ENCODE data around the gene TRAF4.

Gene TRAF4, protein sequence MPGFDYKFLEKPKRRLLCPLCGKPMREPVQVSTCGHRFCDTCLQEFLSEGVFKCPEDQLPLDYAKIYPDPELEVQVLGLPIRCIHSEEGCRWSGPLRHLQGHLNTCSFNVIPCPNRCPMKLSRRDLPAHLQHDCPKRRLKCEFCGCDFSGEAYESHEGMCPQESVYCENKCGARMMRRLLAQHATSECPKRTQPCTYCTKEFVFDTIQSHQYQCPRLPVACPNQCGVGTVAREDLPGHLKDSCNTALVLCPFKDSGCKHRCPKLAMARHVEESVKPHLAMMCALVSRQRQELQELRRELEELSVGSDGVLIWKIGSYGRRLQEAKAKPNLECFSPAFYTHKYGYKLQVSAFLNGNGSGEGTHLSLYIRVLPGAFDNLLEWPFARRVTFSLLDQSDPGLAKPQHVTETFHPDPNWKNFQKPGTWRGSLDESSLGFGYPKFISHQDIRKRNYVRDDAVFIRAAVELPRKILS

DNA sequence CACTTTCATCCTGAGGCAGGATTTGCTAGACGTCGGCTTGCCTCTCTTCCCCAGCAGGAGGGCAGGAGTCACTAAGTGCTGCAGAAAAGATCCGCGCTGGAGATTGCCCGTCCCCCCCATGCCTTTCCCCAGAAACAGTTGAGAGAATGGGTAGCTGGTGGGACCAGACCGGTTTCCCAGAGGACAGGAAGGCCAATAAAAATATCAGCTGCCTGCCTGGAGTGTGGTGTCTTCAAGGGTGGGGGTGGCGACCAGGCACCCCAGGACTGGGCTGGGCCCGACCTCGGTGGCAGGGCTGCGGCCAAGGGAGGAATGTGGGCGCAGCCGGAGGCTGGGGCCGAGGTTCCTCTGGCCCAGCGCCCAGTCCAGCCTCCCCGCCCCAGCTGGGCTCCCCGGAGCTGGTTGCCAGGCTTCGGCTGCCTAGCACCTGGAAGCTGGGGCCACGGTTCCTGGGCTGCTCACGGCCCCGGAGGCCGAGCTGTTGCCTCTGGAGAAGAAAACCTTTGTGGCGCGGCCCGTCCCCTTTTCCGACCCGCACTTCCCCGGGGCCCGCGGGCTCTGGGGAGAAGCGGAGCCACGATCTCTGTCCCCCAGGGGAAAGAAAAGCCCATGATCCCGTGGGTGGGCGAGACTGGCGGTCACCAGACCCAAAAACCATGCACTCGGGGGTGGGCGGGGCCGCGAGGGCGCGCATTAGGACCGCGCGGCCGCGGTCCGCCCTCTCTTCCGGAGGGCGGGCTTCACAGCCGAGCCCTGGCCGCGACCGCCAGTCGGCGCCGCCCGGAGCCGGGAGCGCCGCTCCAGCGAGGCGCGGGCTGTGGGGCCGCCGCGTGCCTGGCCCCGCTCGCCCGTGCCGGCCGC lies at the start of gene TRAF4:
Gene TRAF4, plus strand, starts transcription at position 769 of the 861 bp plus-strand sequence. CDS start 102 bp downstream, outside the sequence.
- in situ Hi-C loops (cut with MboI; ENCODE audit: low sequenced_read_pairs) = loop anchor here (25.0 kb wide), 1 partner anchor 369 kb away; no protein-coding TSS in a partner anchor

DNA sequence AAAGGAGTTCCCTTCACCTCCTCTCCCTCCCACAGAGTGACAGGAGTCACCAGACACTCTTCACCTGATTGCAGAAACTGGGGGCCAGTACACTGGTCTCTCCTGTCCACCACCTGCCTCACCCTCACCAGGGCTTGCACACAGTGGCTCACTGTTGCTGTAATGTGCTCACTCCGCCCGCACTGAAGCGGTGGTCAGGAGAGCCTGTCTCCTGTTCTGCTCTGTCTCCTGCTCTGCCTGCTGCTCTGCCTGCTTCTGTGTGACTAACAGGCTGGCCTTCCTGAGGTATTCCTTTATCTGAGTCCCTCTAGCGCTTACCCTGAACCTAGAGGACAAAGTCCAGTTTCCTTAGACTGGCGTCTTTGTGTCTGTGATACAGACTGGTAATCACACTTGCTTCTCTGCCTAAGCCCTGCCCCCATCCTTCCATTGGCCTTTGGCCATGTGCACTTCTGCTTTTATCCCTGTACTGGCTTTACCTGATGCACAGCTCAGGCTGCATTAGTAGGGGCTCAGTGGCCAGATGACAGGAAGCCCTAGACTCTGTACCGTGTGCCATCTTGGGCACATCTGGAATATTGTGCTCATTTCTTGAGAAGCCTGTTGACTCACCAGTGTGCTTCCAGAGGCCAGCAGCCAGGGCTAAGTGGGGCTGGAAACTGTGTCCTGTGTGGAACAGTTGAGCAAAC lies 45.4 kb upstream of the TRAF4 start:
- in situ Hi-C loops (cut with MboI; ENCODE audit: low sequenced_read_pairs) = no loop called here

DNA sequence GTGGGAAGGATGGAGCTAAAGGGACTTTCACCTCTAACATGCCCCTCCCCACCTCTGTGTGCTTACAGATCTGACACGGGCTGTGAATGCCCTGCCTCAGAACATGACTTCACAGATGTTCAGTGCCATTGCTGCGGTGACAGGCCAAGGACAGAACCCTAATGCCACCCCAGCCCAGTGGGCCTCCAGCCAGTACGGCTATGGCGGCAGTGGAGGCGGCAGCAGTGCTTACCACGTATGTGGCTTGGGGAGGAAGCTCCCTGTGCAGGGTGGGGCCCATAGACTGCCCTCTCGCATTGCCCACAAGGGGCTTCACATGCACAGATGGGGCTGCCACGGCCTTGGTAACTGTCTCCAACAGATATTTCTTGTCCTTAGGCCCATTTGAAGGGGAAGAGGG lies 43.5 kb upstream of the TRAF4 start:
- in situ Hi-C loops (cut with MboI; ENCODE audit: low sequenced_read_pairs) = no loop called here

DNA sequence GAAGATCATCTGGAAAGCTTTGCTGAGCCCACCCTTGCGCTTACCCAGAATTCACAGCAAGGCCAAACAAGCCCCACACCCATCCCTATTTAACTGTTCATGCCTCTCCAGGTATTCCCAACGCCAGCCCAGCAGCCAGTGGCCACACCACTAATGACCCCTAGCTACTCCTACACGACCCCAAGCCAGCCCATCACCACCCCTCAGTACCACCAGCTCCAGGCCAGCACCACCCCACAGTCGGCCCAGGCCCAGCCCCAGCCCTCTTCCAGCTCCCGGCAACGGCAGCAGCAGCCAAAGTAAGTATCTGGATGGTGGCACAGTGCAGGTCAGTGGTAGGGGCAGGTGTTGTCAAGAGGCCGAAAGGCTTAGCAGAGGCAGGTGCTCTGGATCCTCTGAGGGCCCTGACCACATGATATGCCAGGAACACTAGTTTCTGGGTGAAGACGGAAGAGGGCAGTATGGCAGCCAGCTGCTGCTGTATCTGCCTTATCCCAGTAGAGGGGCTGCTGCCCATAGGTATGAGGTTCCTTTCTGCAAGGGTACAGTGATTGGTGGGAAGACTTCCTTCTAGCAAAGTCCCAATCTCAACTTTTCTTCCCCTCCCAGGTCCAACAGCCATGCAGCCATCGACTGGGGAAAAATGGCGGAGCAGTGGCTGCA lies 42.9 kb upstream of the TRAF4 start:
- in situ Hi-C loops (cut with MboI; ENCODE audit: low sequenced_read_pairs) = no loop called here

DNA sequence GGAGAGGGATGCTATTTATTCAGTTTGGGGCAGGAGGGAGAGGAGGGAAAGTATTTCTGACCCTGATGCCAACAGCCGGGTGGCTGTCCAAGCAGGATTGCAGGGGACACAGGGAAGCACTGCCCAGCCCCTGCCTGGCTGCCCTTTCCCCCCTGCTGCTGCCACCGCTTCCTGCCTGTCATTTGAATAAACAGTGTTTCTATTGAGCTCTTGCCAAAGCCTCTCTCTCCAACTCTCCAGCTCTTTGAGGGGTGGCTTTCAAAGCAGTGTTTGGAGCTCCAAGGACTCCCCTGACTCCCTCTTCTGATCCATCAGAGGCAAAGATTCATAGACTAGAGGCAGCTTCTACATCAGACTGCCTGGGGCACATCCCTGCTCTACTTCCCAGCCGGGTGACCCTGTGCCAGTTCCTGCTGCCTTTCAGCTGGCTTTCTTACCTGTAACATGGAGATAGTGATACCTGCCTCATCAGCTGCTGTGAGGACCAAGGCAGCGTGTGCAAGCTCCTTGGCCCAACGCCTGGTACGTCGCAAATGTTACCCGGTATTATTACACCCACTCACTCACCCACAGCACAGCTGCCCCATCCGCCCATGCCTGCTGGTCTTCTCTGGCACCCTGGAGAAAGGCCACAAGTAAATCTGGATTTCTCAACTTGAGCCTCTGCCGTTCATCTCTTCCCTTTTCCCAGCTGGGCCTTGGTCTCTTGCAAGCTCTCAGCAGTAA lies 41.6 kb upstream of the TRAF4 start:
- in situ Hi-C loops (cut with MboI; ENCODE audit: low sequenced_read_pairs) = no loop called here

DNA sequence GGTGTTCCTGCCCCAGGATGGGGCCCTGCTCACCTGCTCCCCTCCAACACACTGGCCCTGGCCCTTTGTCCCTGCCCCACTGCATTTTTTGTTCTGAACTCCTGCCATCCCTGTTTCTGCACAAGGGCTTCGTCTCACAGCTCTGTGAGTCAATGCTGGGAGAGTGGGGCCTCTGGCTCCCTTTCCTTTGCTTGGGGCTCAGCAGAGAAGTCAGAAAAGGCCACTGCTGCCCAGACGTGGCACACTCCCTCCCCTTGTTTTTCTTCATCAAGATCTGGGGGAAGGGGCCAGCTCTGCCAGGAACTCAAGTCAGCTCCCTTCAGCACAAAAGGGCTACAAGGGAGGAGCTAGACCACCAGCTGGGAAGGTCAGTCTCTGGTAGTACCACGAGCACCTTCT lies 41.1 kb upstream of the TRAF4 start:
- in situ Hi-C loops (cut with MboI; ENCODE audit: low sequenced_read_pairs) = no loop called here

DNA sequence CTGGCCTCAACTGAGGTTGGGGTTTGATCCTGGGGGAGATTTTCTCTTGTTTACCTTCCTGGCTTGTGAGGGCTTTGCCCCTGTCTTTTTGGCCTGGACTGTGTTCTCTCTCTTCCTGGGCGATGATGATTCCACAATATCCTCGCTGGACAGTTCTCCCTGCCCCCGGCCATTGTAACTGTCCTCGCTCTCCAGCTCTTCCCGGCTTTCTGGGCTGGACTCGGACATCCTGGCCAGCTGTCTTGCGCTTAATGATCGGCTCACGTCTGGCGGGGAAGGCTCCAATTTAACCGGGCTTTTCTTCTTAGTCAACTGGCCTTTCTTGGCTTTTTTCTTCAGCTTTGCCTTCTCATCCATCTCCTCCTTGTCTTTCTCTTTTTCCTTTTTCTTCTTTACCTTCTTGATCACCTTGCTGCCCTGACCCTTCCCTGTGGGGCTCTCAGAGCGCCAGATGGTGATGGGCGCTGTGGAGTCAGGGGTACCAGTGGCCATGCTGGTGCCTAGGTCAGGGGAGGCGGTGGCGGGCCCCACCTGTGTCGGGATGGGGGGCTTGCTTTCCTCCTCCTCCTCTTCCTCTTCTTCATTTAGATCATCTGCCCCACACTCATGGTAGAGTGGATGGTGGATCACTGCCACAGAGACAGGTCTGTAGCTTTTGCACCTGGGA lies 40.1 kb upstream of the TRAF4 start:
- in situ Hi-C loops (cut with MboI; ENCODE audit: low sequenced_read_pairs) = no loop called here

DNA sequence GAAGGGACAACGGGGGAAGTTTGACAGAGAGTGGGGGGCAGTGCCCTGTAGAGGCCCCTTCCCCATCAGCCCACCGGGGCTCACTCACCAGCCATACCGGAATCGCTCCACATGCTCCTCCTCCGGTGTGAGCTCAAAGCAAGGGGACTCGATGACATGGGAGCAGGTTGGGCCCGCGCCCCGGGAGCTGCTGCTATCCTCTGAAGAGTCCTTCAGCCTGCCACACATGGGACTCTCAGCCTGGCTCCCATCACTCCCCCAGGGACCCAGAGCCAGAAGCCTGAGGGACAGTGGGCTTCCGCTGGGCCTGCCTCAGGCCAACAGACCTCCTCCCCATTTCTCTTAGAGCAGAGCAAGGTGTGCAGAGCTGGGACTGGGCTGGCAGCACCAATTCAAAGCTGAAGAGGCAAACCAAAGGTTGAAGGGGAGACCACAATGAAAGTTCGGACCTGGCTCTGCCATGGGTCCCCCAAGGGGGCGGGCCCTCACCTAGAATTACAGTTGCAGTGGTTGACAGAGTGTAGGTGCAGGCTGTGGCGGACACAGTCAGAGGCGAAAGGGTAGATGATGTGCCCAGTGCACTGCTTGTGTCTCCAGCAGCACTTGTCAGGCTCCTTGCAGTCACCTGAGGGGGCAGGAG lies 39.5 kb upstream of the TRAF4 start:
- in situ Hi-C loops (cut with MboI; ENCODE audit: low sequenced_read_pairs) = no loop called here

DNA sequence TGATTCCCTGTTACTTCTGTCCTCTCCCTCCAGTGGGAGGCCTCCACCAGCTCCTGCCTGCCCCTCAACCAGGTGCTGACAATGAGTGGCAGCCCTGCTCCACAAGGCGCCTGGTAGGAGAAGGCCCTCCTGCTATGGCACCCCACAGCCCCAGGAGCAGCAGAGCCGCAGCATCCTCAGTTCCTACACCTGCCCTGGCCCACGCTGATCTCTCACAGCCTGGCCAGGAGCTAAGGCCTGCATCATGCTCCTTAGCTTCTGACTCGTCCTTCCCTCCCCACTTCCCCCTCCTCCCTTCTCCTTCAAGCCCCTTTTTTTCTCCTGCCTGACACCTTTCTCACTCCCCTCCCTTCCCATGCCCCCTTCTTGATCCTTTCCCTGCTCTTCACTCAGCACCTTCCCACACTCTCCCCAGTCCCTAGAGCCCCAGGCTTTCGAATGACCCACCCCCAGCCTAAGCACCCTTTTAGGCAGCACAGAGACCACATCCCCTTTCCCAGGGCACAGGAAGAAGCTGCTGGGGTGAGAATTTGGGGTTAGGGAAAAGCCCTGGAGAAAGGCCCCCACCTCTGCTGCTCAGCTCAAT lies 38.6 kb upstream of the TRAF4 start:
- in situ Hi-C loops (cut with MboI; ENCODE audit: low sequenced_read_pairs) = no loop called here

DNA sequence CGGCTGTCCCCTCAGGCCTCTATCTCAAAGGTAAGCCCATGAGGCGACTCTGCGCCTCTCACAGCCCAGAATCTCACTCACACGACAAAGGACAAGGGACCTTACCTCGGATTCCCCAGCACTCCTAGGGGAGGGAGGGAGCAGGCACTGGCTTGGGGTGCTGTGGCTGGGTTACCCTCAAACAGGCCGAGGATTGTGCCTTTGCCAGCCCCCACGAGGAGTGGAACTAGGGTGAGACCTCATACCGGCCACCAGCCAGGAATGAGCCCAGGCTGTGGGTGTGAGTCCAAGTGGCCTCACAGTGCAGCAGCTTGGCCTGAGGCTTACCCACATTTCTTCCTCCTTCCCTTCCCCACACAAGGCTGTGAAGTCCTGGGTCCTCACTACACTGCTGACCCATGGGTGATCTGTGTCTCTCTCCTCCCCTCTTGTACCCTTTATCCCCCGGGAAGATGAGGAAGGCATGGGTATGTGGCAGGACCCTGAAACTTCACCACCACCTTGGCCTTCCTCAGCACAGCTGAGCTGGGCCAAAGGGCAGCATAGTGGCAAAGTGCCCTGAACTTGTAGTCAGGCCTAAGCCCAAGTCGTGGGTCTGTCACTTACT lies 38.0 kb upstream of the TRAF4 start:
- in situ Hi-C loops (cut with MboI; ENCODE audit: low sequenced_read_pairs) = no loop called here

DNA sequence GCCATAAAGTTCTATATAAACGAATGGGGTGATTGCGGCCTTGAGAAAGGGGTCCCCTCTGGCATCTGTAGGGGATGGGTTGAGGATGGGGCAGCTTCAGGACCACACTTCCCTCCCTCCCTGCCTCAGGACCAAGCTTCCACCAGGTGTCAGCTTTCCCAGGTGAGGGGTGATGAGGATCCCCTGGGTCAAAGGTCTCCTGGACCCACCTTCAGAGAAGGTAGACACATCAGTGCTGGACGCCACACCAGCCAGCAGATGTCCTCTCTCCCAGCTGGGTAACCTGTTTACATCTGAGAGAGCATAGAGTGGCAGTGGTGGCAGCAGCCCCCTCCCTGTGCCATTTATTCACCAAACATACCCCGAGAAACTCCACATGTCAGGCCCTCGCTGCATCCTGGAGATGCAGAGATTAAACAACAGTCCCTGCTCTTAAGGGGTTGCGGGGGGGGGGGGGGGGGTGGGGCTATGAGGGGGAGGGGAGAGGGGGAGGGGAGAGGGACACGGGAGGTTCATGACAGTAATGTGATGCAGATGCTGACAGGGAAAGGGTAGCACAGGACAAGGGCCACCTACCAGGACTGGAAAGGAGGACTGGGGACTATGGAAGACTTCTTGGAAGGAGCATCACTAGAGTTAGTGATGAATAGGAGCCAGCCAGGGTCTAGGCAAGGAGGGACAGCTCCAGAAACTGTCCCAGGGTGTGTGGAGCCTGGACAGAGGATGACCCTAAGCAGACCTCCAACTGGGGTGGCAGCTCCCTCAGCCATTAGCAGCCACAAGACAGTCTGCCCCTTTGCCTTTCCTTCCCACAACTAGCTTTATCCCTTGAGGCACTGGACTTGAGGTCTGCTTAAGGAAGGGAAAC lies 37.1 kb upstream of the TRAF4 start:
- in situ Hi-C loops (cut with MboI; ENCODE audit: low sequenced_read_pairs) = no loop called here

DNA sequence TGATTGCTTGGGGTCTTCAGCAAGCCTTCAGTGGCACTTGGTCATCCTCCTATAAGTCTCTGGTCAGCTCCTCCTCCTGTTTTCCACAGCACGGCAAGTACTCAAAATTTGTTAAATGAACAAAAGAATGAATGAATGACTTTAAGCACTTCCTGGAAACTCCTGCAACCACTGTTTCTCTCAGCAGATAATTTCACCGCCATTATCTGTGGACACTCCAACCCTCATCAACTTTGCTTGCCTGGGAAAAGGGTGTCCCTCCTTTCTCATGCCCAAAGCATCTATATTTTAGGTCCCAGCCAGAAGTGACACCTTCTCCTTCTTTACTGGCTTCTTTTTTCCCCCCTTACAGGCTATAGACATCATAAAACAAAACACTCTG lies 36.5 kb upstream of the TRAF4 start:
- in situ Hi-C loops (cut with MboI; ENCODE audit: low sequenced_read_pairs) = no loop called here

DNA sequence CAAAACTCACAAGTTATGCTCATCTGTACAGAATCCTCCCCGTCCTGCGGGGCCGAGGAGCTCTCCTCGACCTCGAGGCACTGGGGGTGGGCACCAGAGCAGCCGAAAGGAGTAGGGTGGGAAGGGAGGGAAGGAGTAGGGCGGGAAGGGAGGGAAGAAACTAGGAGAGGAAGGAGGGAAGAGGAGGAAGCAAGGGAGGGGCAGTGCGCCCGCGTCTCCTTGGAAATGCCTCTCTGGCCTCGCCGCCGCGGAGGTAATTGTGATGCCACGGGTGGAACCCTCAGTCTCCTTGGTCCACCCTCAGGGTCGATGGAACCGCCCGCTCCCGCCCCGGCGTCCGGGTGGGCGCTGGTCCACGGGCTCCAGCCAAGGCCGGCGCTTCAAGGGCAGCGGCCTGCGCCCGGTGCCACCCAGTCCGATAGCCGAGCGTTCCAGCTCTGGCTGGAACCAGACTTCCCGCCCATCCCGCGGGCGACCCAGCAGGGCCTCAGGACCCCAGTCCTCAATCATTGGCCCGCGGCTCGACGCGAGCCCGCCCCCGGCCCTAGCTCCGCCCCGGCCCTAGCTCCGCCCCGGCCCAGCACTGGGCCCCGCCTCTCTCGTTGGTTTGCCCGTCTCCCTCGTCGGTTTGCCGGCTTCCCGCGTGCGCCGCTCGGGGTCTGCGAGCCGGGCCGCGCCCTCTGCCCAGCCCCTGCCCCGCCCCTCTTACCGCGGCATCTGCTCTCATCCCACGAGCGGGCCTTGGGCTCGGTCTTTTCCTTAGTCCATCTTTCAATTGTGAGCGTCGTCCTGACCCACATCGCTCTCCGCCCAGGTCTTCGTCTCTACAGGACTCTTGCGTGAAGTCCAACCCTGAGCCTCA lies 32.7 kb upstream of the TRAF4 start:
- in situ Hi-C loops (cut with MboI; ENCODE audit: low sequenced_read_pairs) = no loop called here

DNA sequence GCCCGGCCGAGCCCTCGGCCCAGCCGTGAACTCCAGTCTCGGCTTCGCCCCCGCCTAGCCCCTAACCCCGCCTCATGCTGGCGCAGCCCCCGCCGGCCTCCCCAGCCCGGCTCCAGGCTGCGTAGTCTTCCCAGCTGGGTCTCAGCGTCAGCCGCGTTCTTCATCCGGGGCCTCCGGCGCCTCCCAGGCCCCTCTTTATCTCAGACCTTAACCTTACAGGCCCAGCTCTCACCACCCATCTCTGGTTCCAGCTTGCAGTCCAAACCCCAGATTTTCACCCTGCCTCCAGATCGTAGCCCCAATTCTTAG lies 32.1 kb upstream of the TRAF4 start, which contains the start of gene PROCA1:
Gene PROCA1, minus strand, starts transcription at position 166 of the 309 bp plus-strand sequence. CDS start 228 bp downstream, outside the sequence.
- in situ Hi-C loops (cut with MboI; ENCODE audit: low sequenced_read_pairs) = no loop called here

DNA sequence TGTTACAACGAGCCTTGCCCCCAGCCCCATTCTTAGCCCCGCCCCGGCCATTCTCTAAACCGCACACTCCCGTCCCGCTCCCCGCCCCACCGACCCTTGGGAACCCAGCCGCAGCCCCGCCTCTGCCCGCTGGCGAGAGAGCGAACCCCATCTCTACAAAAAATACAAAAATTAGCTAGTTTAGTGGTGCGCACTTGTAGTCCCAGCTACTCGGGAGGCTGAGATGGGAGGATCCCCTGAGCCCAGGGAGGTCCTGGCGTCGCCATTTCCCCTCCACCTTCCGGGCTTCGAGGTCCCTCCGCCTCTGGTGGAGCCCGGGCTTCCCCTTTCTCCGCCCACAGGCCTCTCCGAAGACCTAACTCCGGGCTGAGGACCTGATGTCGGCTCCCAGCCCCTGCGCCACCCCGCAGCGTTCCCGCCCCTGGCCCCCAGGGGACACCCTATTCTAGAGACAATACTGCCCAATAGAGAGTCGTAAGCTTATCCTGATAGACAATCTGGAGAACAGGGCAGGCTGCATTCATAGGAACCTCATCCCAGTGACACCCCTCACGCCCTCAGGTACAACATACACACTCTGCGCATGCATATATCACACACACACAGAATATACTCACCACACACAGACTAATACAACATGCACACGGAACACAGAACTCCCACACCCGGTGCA lies 31.6 kb upstream of the TRAF4 start:
- in situ Hi-C loops (cut with MboI; ENCODE audit: low sequenced_read_pairs) = no loop called here
